ENCODE results near the gene KLHL20. TPM values are rescaled to one million over a fixed set of nuclear protein-coding genes. Genes with fewer than 3 reads are reported as not detected.

Gene KLHL20
- total and polyA plus RNA-seq, 7 donors = 7.8 to 19.6 (median 15.3) TPM

DNA sequence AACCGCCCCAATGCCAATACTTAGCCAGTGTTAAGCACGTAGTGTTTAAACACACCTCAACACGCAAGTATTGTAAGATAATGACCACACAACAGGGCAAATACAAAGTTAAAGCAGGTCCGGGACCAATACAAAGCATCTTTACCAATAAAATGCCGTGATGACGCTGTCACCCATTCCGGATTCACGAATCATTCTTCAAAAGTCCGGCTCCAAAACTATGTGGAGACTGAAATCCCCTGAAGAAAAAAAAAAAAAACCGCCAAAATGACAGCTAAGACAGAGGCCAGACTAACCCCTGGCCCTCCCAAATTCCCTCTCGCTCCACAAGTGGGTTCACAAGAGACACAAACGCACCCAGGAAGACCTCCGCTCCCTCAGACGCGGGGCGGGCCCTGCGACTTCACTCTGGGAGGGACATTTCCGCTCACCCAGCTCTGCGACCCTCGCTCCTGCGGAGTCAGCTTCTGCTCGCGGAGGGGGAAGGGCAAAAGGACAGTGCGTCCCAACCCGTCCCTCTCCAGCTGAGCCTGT lies 109.1 kb downstream of the KLHL20 start:
- intact Hi-C loops (cut with DNase I) = loop anchor here (2.0 to 10.0 kb wide), 4 partner anchors 43 to 403 kb away; partner anchors contain the start of genes GAS5 (in 1 of the 2), PRDX6 (in 1 of the 2) and ZBTB37 (in 1 of the 2)
- TF ChIP-seq, protein P1, sequence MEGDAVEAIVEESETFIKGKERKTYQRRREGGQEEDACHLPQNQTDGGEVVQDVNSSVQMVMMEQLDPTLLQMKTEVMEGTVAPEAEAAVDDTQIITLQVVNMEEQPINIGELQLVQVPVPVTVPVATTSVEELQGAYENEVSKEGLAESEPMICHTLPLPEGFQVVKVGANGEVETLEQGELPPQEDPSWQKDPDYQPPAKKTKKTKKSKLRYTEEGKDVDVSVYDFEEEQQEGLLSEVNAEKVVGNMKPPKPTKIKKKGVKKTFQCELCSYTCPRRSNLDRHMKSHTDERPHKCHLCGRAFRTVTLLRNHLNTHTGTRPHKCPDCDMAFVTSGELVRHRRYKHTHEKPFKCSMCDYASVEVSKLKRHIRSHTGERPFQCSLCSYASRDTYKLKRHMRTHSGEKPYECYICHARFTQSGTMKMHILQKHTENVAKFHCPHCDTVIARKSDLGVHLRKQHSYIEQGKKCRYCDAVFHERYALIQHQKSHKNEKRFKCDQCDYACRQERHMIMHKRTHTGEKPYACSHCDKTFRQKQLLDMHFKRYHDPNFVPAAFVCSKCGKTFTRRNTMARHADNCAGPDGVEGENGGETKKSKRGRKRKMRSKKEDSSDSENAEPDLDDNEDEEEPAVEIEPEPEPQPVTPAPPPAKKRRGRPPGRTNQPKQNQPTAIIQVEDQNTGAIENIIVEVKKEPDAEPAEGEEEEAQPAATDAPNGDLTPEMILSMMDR (IDR thresholded peaks at IDR 0.05) = no peak
- H3K4me3 ChIP-seq = peak overlapping the region; percentile 76
- WGBS, 3 donors = 0 to 1% (median 0%) methylated on average over 25 of the region's 25 CpGs
- ATAC-seq = no peak
- no peak for DNase-seq
- H3K27ac ChIP-seq = peak overlapping the region; percentile 91
- no peaks in the 10 kb centered on the region for H3K9me3 ChIP-seq
- peaks cover 0 to 22% of the 10 kb centered on the region in 2 donors for H3K36me3 ChIP-seq (ENCODE audit: insufficient read depth in 1 of 2, low read depth in 1 of 2)
- peaks cover 13% of the 10 kb centered on the region for H3K4me1 ChIP-seq
- no peaks in the 10 kb centered on the region for H3K27me3 ChIP-seq (ENCODE audit: insufficient read depth in 3 of 3, low read length in 2 of 3)

DNA sequence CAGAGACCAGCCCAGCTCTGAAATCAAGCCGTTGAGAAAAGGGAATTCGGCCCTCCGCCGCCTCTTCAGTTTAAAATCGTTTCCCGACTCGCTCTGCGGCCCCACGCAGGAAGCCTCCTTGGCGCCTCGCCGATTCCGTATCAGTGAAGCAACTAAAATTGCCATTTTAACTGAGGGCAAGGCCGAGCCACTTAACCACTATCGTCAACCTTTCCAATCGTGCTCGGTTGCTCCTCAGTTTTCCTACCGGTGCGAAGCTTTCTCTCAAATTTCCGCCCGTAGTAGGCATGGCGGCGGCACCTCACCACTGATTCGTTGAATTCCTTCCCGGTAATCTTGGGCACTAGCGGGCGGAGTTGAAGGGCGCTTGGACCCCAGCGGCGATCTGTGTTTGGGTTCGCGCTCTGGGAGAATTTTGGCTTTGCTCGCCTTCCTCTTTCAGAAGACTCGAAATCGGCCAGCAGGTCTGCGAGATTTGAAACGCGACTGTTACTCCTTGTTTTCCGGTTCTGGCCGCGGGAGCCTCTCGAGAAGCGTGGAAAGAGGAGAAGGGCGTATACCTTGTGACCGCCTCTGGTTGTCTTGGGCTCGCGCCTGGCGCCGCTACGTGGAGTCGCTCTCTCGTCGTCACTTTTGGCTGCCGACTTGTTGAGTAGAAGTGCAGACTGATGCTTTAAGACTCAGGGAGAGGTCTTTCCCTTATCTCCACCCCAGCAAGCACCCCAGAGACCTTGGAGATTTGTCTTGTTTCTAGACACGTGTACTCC lies 109.7 kb downstream of the KLHL20 start, which contains the start of the genes CENPL and DARS2:
TSS of gene CENPL (minus strand) at position 569 of the 767 bp plus-strand sequence. CDS start 13,584 bp downstream, outside the sequence.
TSS of gene DARS2 (plus strand) at position 359 of the 767 bp plus-strand sequence. CDS start 557 bp downstream, outside the sequence.
- H3K4me3 ChIP-seq = peak within 1 kb of the TSS; percentile 76
- DNase-seq (peak; percentile 97 to 98), ATAC-seq (peak; percentile 98)
- no peaks in the 10 kb centered on the region for H3K9me3 ChIP-seq
- H3K36me3 ChIP-seq (ENCODE audit: insufficient read depth in 1 of 2, low read depth in 1 of 2) = peaks cover 0 to 24% of the 10 kb centered on the region in 2 donors
- no peaks in the 10 kb centered on the region for H3K27me3 ChIP-seq (ENCODE audit: insufficient read depth in 3 of 3, low read length in 2 of 3)
- TF ChIP-seq, protein P1 (IDR thresholded peaks at IDR 0.05) = no peak
- 0 to 1% (median 0%) methylated on average over 55 of the region's 55 CpGs for WGBS, 3 donors
- H3K27ac ChIP-seq = peak within 1 kb of the TSS; percentile 91
- intact Hi-C loops (cut with DNase I) = loop anchor here (2.0 to 10.0 kb wide), 4 partner anchors 43 to 404 kb away; partner anchors contain the start of genes GAS5 (in 1 of the 2), PRDX6 (in 1 of the 2) and ZBTB37 (in 1 of the 2)
- peaks cover 13% of the 10 kb centered on the region for H3K4me1 ChIP-seq

DNA sequence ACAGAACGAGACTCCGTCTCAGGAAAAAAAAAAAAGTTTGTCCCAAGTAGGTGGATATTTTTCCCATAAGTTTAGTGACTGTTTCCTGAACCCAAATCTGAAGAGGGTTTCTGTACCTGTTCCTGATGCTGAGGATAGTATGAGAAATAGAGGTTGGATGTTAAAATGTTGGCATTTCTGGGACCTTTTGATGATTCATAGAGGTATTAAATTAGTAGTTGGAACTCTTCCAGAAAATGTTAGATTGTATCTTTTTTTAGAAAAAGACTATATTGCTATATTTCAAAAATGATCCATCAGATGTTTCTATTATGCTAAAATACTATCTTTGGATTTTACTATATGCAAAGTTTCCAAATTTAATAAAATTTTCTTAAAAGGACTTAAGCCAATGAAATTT lies 112.8 kb downstream of the KLHL20 start:
- Histone ChIP-seq H3K27ac (no peak overlapping the region), H3K4me1 (peaks cover 13% of the 10 kb centered on the region), H3K9me3 (no peaks in the 10 kb centered on the region), H3K27me3 (ENCODE audit: insufficient read depth in 3 of 3, low read length in 2 of 3) (no peaks in the 10 kb centered on the region), H3K36me3 (ENCODE audit: insufficient read depth in 1 of 2, low read depth in 1 of 2) (peaks cover 0 to 41% of the 10 kb centered on the region in 2 donors), H3K4me3 (no peak overlapping the region)
- DNase-seq (no peak), ATAC-seq (no peak)
- WGBS, 3 donors = 84 to 98% (median 92%) methylated on average over 2 of the region's 2 CpGs
- TF ChIP-seq, protein P1 (IDR thresholded peaks at IDR 0.05) = no peak
- intact Hi-C loops (cut with DNase I) = loop anchor here in 1 of 2 donors (10.0 kb wide), 1 partner anchor 393 kb away; no protein-coding TSS in a partner anchor

DNA sequence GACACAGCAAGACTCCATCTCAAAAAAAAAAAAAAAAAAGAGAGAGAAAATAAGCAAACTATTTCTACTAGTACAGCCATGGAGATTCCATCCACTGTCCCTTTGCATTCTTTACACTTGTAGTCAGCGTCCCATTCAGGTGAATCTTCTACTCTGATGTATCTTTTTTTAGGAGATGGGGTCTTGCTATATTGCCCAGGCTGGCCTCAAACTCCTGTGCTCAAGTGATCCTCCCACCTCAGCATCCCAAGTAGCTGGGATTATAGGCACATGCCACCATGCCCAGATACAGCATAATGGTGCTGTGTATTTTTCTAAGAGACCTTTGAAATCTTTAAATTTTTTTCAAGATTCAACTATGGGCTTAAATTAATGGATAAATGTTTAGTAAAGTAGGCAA lies 118.0 kb downstream of the KLHL20 start:
- intact Hi-C loops (cut with DNase I) = no loop called here
- Histone ChIP-seq H3K27me3 (ENCODE audit: insufficient read depth in 3 of 3, low read length in 2 of 3) (no peaks in the 10 kb centered on the region), H3K36me3 (ENCODE audit: insufficient read depth in 1 of 2, low read depth in 1 of 2) (peaks cover 0 to 91% of the 10 kb centered on the region in 2 donors), H3K9me3 (no peaks in the 10 kb centered on the region), H3K4me3 (no peak overlapping the region), H3K4me1 (no peaks in the 10 kb centered on the region), H3K27ac (no peak overlapping the region)
- DNase-seq (no peak), ATAC-seq (no peak)
- TF ChIP-seq, protein P1 (IDR thresholded peaks at IDR 0.05) = no peak
- 93 to 98% (median 96%) methylated on average over 1 of the region's 1 CpG for WGBS, 3 donors

Other genes starting within 250 kb of the KLHL20 start
- 100 to 1,000 TPM; 388 to 569 (median 532) TPM for gene PRDX6, start 237.6 kb upstream of the KLHL20 start, total RNA-seq
- 100 to 1,000 TPM; 369 to 592 (median 472) TPM for gene PRDX6, start 237.6 kb upstream of the KLHL20 start, polyA plus RNA-seq
- gene SLC9C2, start 111.9 kb upstream of the KLHL20 start, total RNA-seq = not detected
- gene SLC9C2, start 111.9 kb upstream of the KLHL20 start, polyA plus RNA-seq = not detected
- not detected for gene TEX50, start 79.6 kb upstream of the KLHL20 start, total RNA-seq
- not detected for gene TEX50, start 79.6 kb upstream of the KLHL20 start, polyA plus RNA-seq
- not detected for gene ANKRD45, start 45.1 kb upstream of the KLHL20 start, total RNA-seq
- gene ANKRD45, start 45.1 kb upstream of the KLHL20 start, polyA plus RNA-seq = under 1 TPM in 1 of 3 donors, not detected in 2; 0.05 TPM
- gene DARS2, start 109.7 kb downstream of the KLHL20 start, total RNA-seq = 10 to 100 TPM in 1 of 4 donors, 1 to 10 TPM in 3; 5.7 to 14.3 (median 6.7) TPM
- 10 to 100 TPM in 1 of 3 donors, 1 to 10 TPM in 2; 4.5 to 12.7 (median 7.3) TPM for gene DARS2, start 109.7 kb downstream of the KLHL20 start, polyA plus RNA-seq
- gene CENPL, start 109.9 kb downstream of the KLHL20 start, total RNA-seq = 1 to 10 TPM; 2.1 to 6.7 (median 4.4) TPM
- 1 to 10 TPM; 2.9 to 7.0 (median 6.5) TPM for gene CENPL, start 109.9 kb downstream of the KLHL20 start, polyA plus RNA-seq
- 100 to 1,000 TPM in 2 of 4 donors, 10 to 100 TPM in 2; 70.0 to 148 (median 100) TPM for gene GAS5, start 153.0 kb downstream of the KLHL20 start, total RNA-seq
- 100 to 1,000 TPM; 115 to 222 (median 178) TPM for gene GAS5, start 153.0 kb downstream of the KLHL20 start, polyA plus RNA-seq
- 1 to 10 TPM; 5.5 to 8.2 (median 6.8) TPM for gene ZBTB37, start 153.4 kb downstream of the KLHL20 start, total RNA-seq
- gene ZBTB37, start 153.4 kb downstream of the KLHL20 start, polyA plus RNA-seq = 1 to 10 TPM; 1.0 to 2.9 (median 2.5) TPM
- gene SERPINC1, start 202.3 kb downstream of the KLHL20 start, total RNA-seq = under 1 TPM in 2 of 4 donors, not detected in 2; 0.22 to 0.51 TPM
- 1 to 10 TPM in 1 of 3 donors, under 1 TPM in 1, not detected in 1; 0.08 to 5.3 TPM for gene SERPINC1, start 202.3 kb downstream of the KLHL20 start, polyA plus RNA-seq

Measured in psoas muscle (tissue), 8 donors.